Natural killer cell treated with Interleukin-12 subunit alpha and Interleukin-12 subunit beta and Interleukin-15 and Interleukin-18, amount 100 ng/mL, for 72 hours (primary cell): Measurements from ENCODE around the gene TAAR2. TPM values are rescaled to one million over a fixed set of nuclear protein-coding genes. Genes with fewer than 3 reads are reported as not detected.

Experiments used
- ATAC-seq, 2 donors: fragments of 150-1000 bp; cut with Tn5 transposase in 1 of 2; sonication (Bioruptor Pico), chemical (Tn5 transposase) in 1 of 2; 2 replicates each; pipeline ENCODE4 v1.10.0; 2021
- DNase-seq: peaks from one replicate; pipeline ENCODE4 v3.0.0; 2022; ENCODE audit warnings: low spot score
- H3K27ac Mint-ChIP-seq, 2 donors: 1 replicate in 1 of 2; 2 replicates in 1 of 2; pipeline ENCODE4 v1.8.0; 2022; ENCODE audit warnings: mixed read lengths in 2 of 2, mild to moderate bottlenecking in 1 of 2, moderate library complexity in 1 of 2
- H3K27me3 Mint-ChIP-seq, 2 donors: 1 replicate in 1 of 2; 2 replicates in 1 of 2; pipeline ENCODE4 v1.8.0; 2022; ENCODE audit warnings: mixed read lengths in 2 of 2
- H3K36me3 Mint-ChIP-seq: one replicate; pipeline ENCODE4 v1.8.0; 2022; ENCODE audit warnings: mixed read lengths
- H3K4me1 Mint-ChIP-seq, 2 donors: 1 replicate in 1 of 2; 2 replicates in 1 of 2; pipeline ENCODE4 v1.8.0; 2022; ENCODE audit warnings: low read depth in 2 of 2, mixed read lengths in 2 of 2, mild to moderate bottlenecking in 1 of 2
- H3K4me3 Mint-ChIP-seq: one replicate; pipeline ENCODE4 v1.8.0; 2022; ENCODE audit warnings: mixed read lengths
- H3K9me3 Mint-ChIP-seq: 2 replicates; pipeline ENCODE4 v1.8.0; 2022; ENCODE audit warnings: mixed read lengths
- total RNA-seq, 2 donors: library from RNA; stranded (reverse); gene quantifications; one replicate each; pipeline ENCODE4 v1.2.3, GENCODE V29; 2022

TAAR2 gene
- not detected for total RNA-seq

GRCh38 chr6:132624175-132624574 lies at the start of gene TAAR2:
TSS of gene TAAR2 (minus strand) at chr6:132624275. CDS start at chr6:132624275, 0 bp downstream.
- Mint-ChIP-seq H3K9me3 (no peaks in the 10 kb centered on the region), H3K36me3 (peaks cover 9% of the 10 kb centered on the region), H3K4me1 (no peaks in the 10 kb centered on the region), H3K27me3 (peaks cover 8 to 25% of the 10 kb centered on the region in 2 donors), H3K4me3 (no peak within 1 kb of the TSS), H3K27ac (no peak within 1 kb of the TSS)
- DNase-seq = no peak
- ATAC-seq = no peak

- H3K4me1 Mint-ChIP-seq = peaks cover 41 to 55% of the 10 kb centered on the region in 2 donors
- H3K27ac Mint-ChIP-seq = peak overlapping the region; percentile 41 to 70
- no peaks in the 10 kb centered on the region for H3K9me3 Mint-ChIP-seq
- peaks cover 0 to 2% of the 10 kb centered on the region in 2 donors for H3K27me3 Mint-ChIP-seq
- peak; percentile 61 to 65 for ATAC-seq
- H3K36me3 Mint-ChIP-seq = peaks cover 5% of the 10 kb centered on the region
- DNase-seq = no peak
- peak overlapping the region; percentile 21 for H3K4me3 Mint-ChIP-seq
Observed at GRCh38 chr6:132673376-132674094, 49.5 kb upstream of the TAAR2 start.

GRCh38 chr6:132671295-132671694 lies 47.2 kb upstream of the TAAR2 start:
- Mint-ChIP-seq H3K4me3 (no peak overlapping the region), H3K27ac (no peak overlapping the region), H3K4me1 (peaks cover 33 to 40% of the 10 kb centered on the region in 2 donors), H3K36me3 (no peaks in the 10 kb centered on the region), H3K9me3 (no peaks in the 10 kb centered on the region), H3K27me3 (peaks cover 0 to 2% of the 10 kb centered on the region in 2 donors)
- DNase-seq = no peak
- no peak for ATAC-seq

- Mint-ChIP-seq H3K4me1 (peaks cover 23 to 30% of the 10 kb centered on the region in 2 donors), H3K27ac (peak overlapping the region; percentile 56 to 62), H3K36me3 (no peaks in the 10 kb centered on the region), H3K9me3 (no peaks in the 10 kb centered on the region), H3K27me3 (peaks cover 0 to 2% of the 10 kb centered on the region in 2 donors), H3K4me3 (peak overlapping the region; percentile 55)
- DNase-seq = no peak
- ATAC-seq = peak; percentile 71
Observed at GRCh38 chr6:132669690-132670291, 45.7 kb upstream of the TAAR2 start.

- ATAC-seq = no peak
- Mint-ChIP-seq H3K36me3 (no peaks in the 10 kb centered on the region), H3K27me3 (peaks cover 0 to 2% of the 10 kb centered on the region in 2 donors), H3K9me3 (no peaks in the 10 kb centered on the region), H3K4me1 (peaks cover 5 to 6% of the 10 kb centered on the region in 2 donors), H3K27ac (no peak overlapping the region), H3K4me3 (no peak overlapping the region)
- no peak for DNase-seq
Observed at GRCh38 chr6:132666118-132666517, 42.0 kb upstream of the TAAR2 start.

- H3K4me1 Mint-ChIP-seq = no peaks in the 10 kb centered on the region
- no peaks in the 10 kb centered on the region for H3K27me3 Mint-ChIP-seq
- H3K27ac Mint-ChIP-seq = no peak overlapping the region
- H3K36me3 Mint-ChIP-seq = no peaks in the 10 kb centered on the region
- no peak overlapping the region for H3K4me3 Mint-ChIP-seq
- DNase-seq (no peak), ATAC-seq (no peak)
- no peaks in the 10 kb centered on the region for H3K9me3 Mint-ChIP-seq
Observed at GRCh38 chr6:132664309-132665034, 40.4 kb upstream of the TAAR2 start.

- no peaks in the 10 kb centered on the region for H3K9me3 Mint-ChIP-seq
Observed at GRCh38 chr6:132663661-132664060, 39.6 kb upstream of the TAAR2 start.

GRCh38 chr6:132661906-132662305 lies 37.8 kb upstream of the TAAR2 start:
- Mint-ChIP-seq H3K9me3 (no peaks in the 10 kb centered on the region), H3K36me3 (no peaks in the 10 kb centered on the region), H3K4me3 (no peak overlapping the region), H3K27ac (no peak overlapping the region), H3K4me1 (no peaks in the 10 kb centered on the region), H3K27me3 (no peaks in the 10 kb centered on the region)
- DNase-seq = no peak
- no peak for ATAC-seq

More at GRCh38 chr6:132663661-132664060, 39.6 kb upstream of the TAAR2 start:
- Mint-ChIP-seq H3K27me3 (no peaks in the 10 kb centered on the region), H3K4me3 (no peak overlapping the region), H3K27ac (no peak overlapping the region), H3K36me3 (no peaks in the 10 kb centered on the region), H3K4me1 (no peaks in the 10 kb centered on the region)
- DNase-seq = no peak
- no peak for ATAC-seq

- H3K4me1 Mint-ChIP-seq = no peaks in the 10 kb centered on the region
- H3K9me3 Mint-ChIP-seq = no peaks in the 10 kb centered on the region
- H3K27ac Mint-ChIP-seq = no peak within 1 kb of the TSS
- H3K4me3 Mint-ChIP-seq = no peak within 1 kb of the TSS
- no peaks in the 10 kb centered on the region for H3K36me3 Mint-ChIP-seq
- ATAC-seq = no peak
- no peak for DNase-seq
- H3K27me3 Mint-ChIP-seq = peaks cover 3 to 7% of the 10 kb centered on the region in 2 donors
Observed at GRCh38 chr6:132659082-132659481, 35.0 kb upstream of the TAAR2 start, which contains the start of gene TAAR1. TSS of gene TAAR1 (minus strand) at chr6:132659182. CDS start at chr6:132646003, 13,179 bp downstream.

- no peak overlapping the region for H3K27ac Mint-ChIP-seq
- no peak for ATAC-seq
- DNase-seq = no peak
- no peaks in the 10 kb centered on the region for H3K36me3 Mint-ChIP-seq
- peaks cover 3 to 7% of the 10 kb centered on the region in 2 donors for H3K27me3 Mint-ChIP-seq
- peaks cover 6 to 9% of the 10 kb centered on the region in 2 donors for H3K4me1 Mint-ChIP-seq
- H3K9me3 Mint-ChIP-seq = no peaks in the 10 kb centered on the region
- H3K4me3 Mint-ChIP-seq = no peak overlapping the region
Observed at GRCh38 chr6:132651062-132651461, 27.0 kb upstream of the TAAR2 start.

- Mint-ChIP-seq H3K4me1 (peaks cover 6 to 12% of the 10 kb centered on the region in 2 donors), H3K27me3 (peaks cover 0 to 1% of the 10 kb centered on the region in 2 donors), H3K36me3 (no peaks in the 10 kb centered on the region), H3K27ac (no peak overlapping the region), H3K4me3 (no peak overlapping the region), H3K9me3 (no peaks in the 10 kb centered on the region)
- DNase-seq (no peak), ATAC-seq (no peak)
Observed at GRCh38 chr6:132650429-132650828, 26.4 kb upstream of the TAAR2 start.

GRCh38 chr6:132648828-132649227 lies 24.8 kb upstream of the TAAR2 start:
- H3K27ac Mint-ChIP-seq = no peak overlapping the region
- ATAC-seq (no peak), DNase-seq (no peak)
- no peak overlapping the region for H3K4me3 Mint-ChIP-seq
- no peaks in the 10 kb centered on the region for H3K9me3 Mint-ChIP-seq
- no peaks in the 10 kb centered on the region for H3K36me3 Mint-ChIP-seq
- H3K4me1 Mint-ChIP-seq = peaks cover 6 to 13% of the 10 kb centered on the region in 2 donors
- H3K27me3 Mint-ChIP-seq = no peaks in the 10 kb centered on the region

- DNase-seq = no peak
- H3K9me3 Mint-ChIP-seq = no peaks in the 10 kb centered on the region
- H3K4me3 Mint-ChIP-seq = peak overlapping the region; percentile 49
- H3K36me3 Mint-ChIP-seq = no peaks in the 10 kb centered on the region
- peaks cover 6 to 13% of the 10 kb centered on the region in 2 donors for H3K4me1 Mint-ChIP-seq
- ATAC-seq = peak; percentile 77 to 81
- H3K27me3 Mint-ChIP-seq = no peaks in the 10 kb centered on the region
- H3K27ac Mint-ChIP-seq = peak overlapping the region; percentile 21 to 24
Observed at GRCh38 chr6:132648356-132648755, 24.3 kb upstream of the TAAR2 start.

- Mint-ChIP-seq H3K4me3 (no peak overlapping the region), H3K27ac (no peak overlapping the region), H3K9me3 (no peaks in the 10 kb centered on the region), H3K27me3 (no peaks in the 10 kb centered on the region), H3K4me1 (peaks cover 6 to 17% of the 10 kb centered on the region in 2 donors), H3K36me3 (no peaks in the 10 kb centered on the region)
- no peak for ATAC-seq
- no peak for DNase-seq
Observed at GRCh38 chr6:132643547-132643946, 19.5 kb upstream of the TAAR2 start.
